ENCODE measurements around the gene AOPEP.

GRCh38 chr9:94979904-94980507 lies 253.5 kb downstream of the AOPEP start:
- no peak for TF ChIP-seq CTCF (IDR thresholded peaks at IDR 0.05; ENCODE audit: low read depth, low read length)
- TF ChIP-seq EZH2phosphoT487 (IDR thresholded peaks at IDR 0.05; ENCODE audit: low read depth): no peak

All from OCI-LY3 (cell line).